GM12892 (cell line): Measurements from ENCODE around the gene THRSP.

ENCODE experiments used
- POLR2AphosphoS5 ChIP-seq: IDR thresholded peaks from 2 replicates; pipeline ENCODE4 v1.6.1; 2011; ENCODE audit warnings: low read depth, low read length, control low read depth
- TAF1 ChIP-seq: IDR thresholded peaks from 2 replicates; pipeline ENCODE4 v1.6.1; 2011; ENCODE audit warnings: low read depth, mild to moderate bottlenecking, control low read depth, low read length, borderline replicate concordance

- TF ChIP-seq POLR2AphosphoS5, result no peak
- no peak for TF ChIP-seq TAF1
Measured at GRCh38 chr11:78083021-78083420, 19.4 kb downstream of the THRSP start.
